DMS114 treated with DMSO at 0.1 percent for 48 hours (cell line): ENCODE results near the gene C4A.
"Not testable (repeated sequence)": the region's sequence is repeated elsewhere in the genome, so short reads cannot be mapped to it uniquely, and the experiment has no call there.

ENCODE experiments used
- DNase-seq: peaks from one replicate; lab custom pipeline; 2025; ENCODE audit not compliant: unreplicated experiment; lab: John Stamatoyannopoulos, UW

Gene C4A

GRCh38 chr6:31981744-31982143 lies at the start of gene C4A:
Gene C4A, plus strand, starts transcription at chr6:31982057. Its CDS starts 51 bp downstream, at chr6:31982108.
- not testable (repeated sequence) for DNase-seq

- not testable (repeated sequence) for DNase-seq
Measured at GRCh38 chr6:31932137-31932536, 49.7 kb upstream of the C4A start.

GRCh38 chr6:31933537-31933936 lies 48.3 kb upstream of the C4A start:
- DNase-seq = no peak

- DNase-seq = no peak
Measured at GRCh38 chr6:31935021-31935420, 46.8 kb upstream of the C4A start.

- DNase-seq = no peak
Measured at GRCh38 chr6:31935823-31936222, 46.0 kb upstream of the C4A start.

- DNase-seq = no peak
Measured at GRCh38 chr6:31940256-31940664, 41.6 kb upstream of the C4A start.

GRCh38 chr6:31943742-31944141 lies 38.1 kb upstream of the C4A start:
- DNase-seq = no peak

- no peak for DNase-seq
Measured at GRCh38 chr6:31945154-31945506, 36.7 kb upstream of the C4A start.

GRCh38 chr6:31945507-31946369 lies 36.1 kb upstream of the C4A start, which contains the start of gene CFB:
Gene CFB, plus strand, starts transcription at chr6:31946095. Its CDS starts 127 bp downstream, at chr6:31946222.
- no peak for DNase-seq

- DNase-seq = no peak
Measured at GRCh38 chr6:31946370-31946885, 35.4 kb upstream of the C4A start.

- DNase-seq = no peak
Measured at GRCh38 chr6:31947070-31947675, 34.7 kb upstream of the C4A start.

- no peak for DNase-seq
Measured at GRCh38 chr6:31947864-31948263, 34.0 kb upstream of the C4A start.

GRCh38 chr6:31948306-31948705 lies 33.6 kb upstream of the C4A start:
- no peak for DNase-seq

GRCh38 chr6:31948753-31949413 lies 33.0 kb upstream of the C4A start:
- no peak for DNase-seq

- no peak for DNase-seq
Measured at GRCh38 chr6:31949926-31950548, 31.8 kb upstream of the C4A start.

- peak; percentile 64 for DNase-seq
Measured at GRCh38 chr6:31952140-31952805, 29.6 kb upstream of the C4A start.

GRCh38 chr6:31952890-31953289 lies 29.0 kb upstream of the C4A start:
- DNase-seq = no peak

GRCh38 chr6:31954511-31954910 lies 27.3 kb upstream of the C4A start:
- no peak for DNase-seq

- DNase-seq = no peak
Measured at GRCh38 chr6:31956796-31957195, 25.1 kb upstream of the C4A start.

- DNase-seq = no peak
Measured at GRCh38 chr6:31958412-31958740, 23.5 kb upstream of the C4A start.
